CD4-positive, alpha-beta memory T cell (primary cell): Measurements from ENCODE around the gene EIF5A. TPM values are rescaled to one million over a fixed set of nuclear protein-coding genes. Genes with fewer than 3 reads are reported as not detected.
"Not testable (repeated sequence)": the region's sequence is repeated elsewhere in the genome, so short reads cannot be mapped to it uniquely, and the experiment has no call there.

ENCODE experiments used
- CTCF ChIA-PET: fragments of 350-600 bp; sonication (Branson Sonifier 250); formaldehyde crosslinking; loops from one replicate; lab custom pipeline; 2021; ENCODE audit warnings: inconsistent platforms; ENCODE audit not compliant: partially characterized antibody; lab: Charles Lee
- POLR2A ChIA-PET: fragments of 350-600 bp; sonication (Branson Sonifier 250); formaldehyde crosslinking; loops from one replicate; lab custom pipeline; 2021; ENCODE audit not compliant: partially characterized antibody; lab: Charles Lee
- DNase-seq, 5 donors: peaks; one replicate each; pipeline versions ENCODE4 v3.0.0 to v3.0.0-alpha.2; 2020 to 2022; ENCODE audit warnings: mixed read lengths in 1 of 5
- H3K27ac ChIP-seq: one replicate; pipeline ENCODE4 v1.7.0; 2013; ENCODE audit warnings: low read depth, low read length
- H3K27me3 ChIP-seq: 2 replicates; pipeline ENCODE4 v1.7.0; 2013; ENCODE audit warnings: mild to moderate bottlenecking, low read length, moderate library complexity; ENCODE audit not compliant: insufficient read depth
- H3K36me3 ChIP-seq: 2 replicates; pipeline ENCODE4 v1.7.0; 2013; ENCODE audit warnings: mild to moderate bottlenecking, low read length, moderate library complexity; ENCODE audit not compliant: insufficient read depth
- H3K4me1 ChIP-seq: 2 replicates; pipeline ENCODE4 v1.7.0; 2013; ENCODE audit warnings: mild to moderate bottlenecking, low read length, moderate library complexity; ENCODE audit not compliant: insufficient read depth
- H3K4me3 ChIP-seq, 2 donors: one replicate each; pipeline ENCODE4 v1.7.0; 2013; ENCODE audit warnings: low read length in 2 of 2, mild to moderate bottlenecking in 1 of 2
- H3K9me3 ChIP-seq, 2 donors: one replicate each; pipeline ENCODE4 v1.7.0; 2013; ENCODE audit warnings: low read length in 2 of 2, control low read depth in 1 of 2; ENCODE audit not compliant: control insufficient read depth in 1 of 2
- H3K27ac Mint-ChIP-seq, 7 donors: one replicate each; pipeline ENCODE4 v1.8.0; 2020 to 2021; ENCODE audit warnings: mixed read lengths in 7 of 7, mild to moderate bottlenecking in 6 of 7, inconsistent platforms in 3 of 7, moderate library complexity in 3 of 7
- H3K27me3 Mint-ChIP-seq, 2 donors: one replicate each; pipeline ENCODE4 v1.8.0; 2020 to 2021; ENCODE audit warnings: mixed read lengths in 2 of 2
- H3K36me3 Mint-ChIP-seq, 2 donors: one replicate each; pipeline ENCODE4 v1.8.0; 2020 to 2021; ENCODE audit warnings: mixed read lengths in 2 of 2, inconsistent platforms in 1 of 2, mild to moderate bottlenecking in 1 of 2
- H3K4me1 Mint-ChIP-seq, 4 donors: one replicate each; pipeline ENCODE4 v1.8.0; 2020 to 2021; ENCODE audit warnings: mixed read lengths in 4 of 4, mild to moderate bottlenecking in 1 of 4
- H3K4me3 Mint-ChIP-seq, 8 donors: one replicate each; pipeline ENCODE4 v1.8.0; 2020 to 2021; ENCODE audit warnings: mixed read lengths in 8 of 8, mild to moderate bottlenecking in 7 of 8, moderate library complexity in 6 of 8, inconsistent platforms in 3 of 8
- H3K9me3 Mint-ChIP-seq, 8 donors: one replicate each; pipeline ENCODE4 v1.8.0; 2020 to 2021; ENCODE audit warnings: mixed read lengths in 8 of 8, mild to moderate bottlenecking in 5 of 8, inconsistent platforms in 3 of 8, moderate library complexity in 1 of 8
- intact Hi-C: fragments of 100-400 bp; cut with micrococcal nuclease; formaldehyde crosslinking; loops from one replicate; pipeline ENCODE4 v1.15.1; 2023
- polyA plus RNA-seq, 2 donors: library from polyadenylated mRNA; unstranded; fragments of 300-500 nt; fragmentation: Illumina TruSeq; gene quantifications; one replicate each; pipeline ENCODE4 v1.2.3, GENCODE V29; 2021
- total RNA-seq, 2 experiments: library from RNA; stranded (reverse); gene quantifications; one replicate each; pipeline ENCODE4 v1.2.3, GENCODE V29; 2021

The EIF5A gene
- total and polyA plus RNA-seq, 4 experiments from 2014 or later, result 230 to 850 (median 242) TPM

DNA sequence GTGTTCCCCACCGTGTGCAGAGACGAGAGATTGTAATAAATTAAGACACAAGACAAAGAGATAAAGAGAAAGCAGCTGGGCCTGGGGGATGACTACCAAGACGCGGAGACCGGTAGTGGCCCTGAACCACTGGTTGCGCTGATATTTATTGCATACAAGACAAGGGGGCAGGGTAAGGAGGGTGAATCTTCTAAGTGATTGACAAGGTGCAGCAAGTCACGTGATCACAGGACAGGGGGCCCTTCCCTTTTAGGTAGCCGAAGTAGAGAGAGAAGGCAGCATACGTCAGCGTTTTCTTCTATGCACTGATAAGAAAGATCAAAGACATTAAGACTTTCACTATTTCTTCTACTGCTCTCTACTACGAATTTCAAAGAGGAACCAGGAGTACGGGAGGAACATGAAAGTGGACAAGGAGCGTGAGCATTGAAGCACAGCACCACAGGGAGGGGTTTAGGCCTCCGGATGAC is 25.2 kb downstream of the EIF5A start:
- H3K4me3 Mint-ChIP-seq, result peak overlapping the region; percentile 61 to 79 (median 74)
- H3K9me3 Mint-ChIP-seq, H3K36me3 ChIP-seq, intact Hi-C loops, H3K27ac ChIP-seq, CTCF ChIA-PET, H3K27me3 ChIP-seq, H3K27me3 Mint-ChIP-seq, H3K9me3 ChIP-seq: not testable (repeated sequence)
- H3K4me1 ChIP-seq, result peaks cover 72% of the 10 kb centered on the region
- H3K4me3 ChIP-seq, result peak overlapping the region in 1 of 2 donors; percentile 22
- H3K36me3 Mint-ChIP-seq, result peaks cover 5 to 15% of the 10 kb centered on the region in 2 donors
- H3K27ac Mint-ChIP-seq, result peak overlapping the region; percentile 92 to 97 (median 94)
- peaks cover 43 to 80% (median 63%) of the 10 kb centered on the region in 4 donors for H3K4me1 Mint-ChIP-seq
- peak; percentile 55 to 86 (median 71) for DNase-seq
- POLR2A ChIA-PET, result interaction anchor here (1.1 to 7.4 kb wide), 3 partner anchors 11 to 98 kb away, joined by 3 to 187 read pairs (median 4); partner anchors contain the start of genes DVL2 and GPS2

DNA sequence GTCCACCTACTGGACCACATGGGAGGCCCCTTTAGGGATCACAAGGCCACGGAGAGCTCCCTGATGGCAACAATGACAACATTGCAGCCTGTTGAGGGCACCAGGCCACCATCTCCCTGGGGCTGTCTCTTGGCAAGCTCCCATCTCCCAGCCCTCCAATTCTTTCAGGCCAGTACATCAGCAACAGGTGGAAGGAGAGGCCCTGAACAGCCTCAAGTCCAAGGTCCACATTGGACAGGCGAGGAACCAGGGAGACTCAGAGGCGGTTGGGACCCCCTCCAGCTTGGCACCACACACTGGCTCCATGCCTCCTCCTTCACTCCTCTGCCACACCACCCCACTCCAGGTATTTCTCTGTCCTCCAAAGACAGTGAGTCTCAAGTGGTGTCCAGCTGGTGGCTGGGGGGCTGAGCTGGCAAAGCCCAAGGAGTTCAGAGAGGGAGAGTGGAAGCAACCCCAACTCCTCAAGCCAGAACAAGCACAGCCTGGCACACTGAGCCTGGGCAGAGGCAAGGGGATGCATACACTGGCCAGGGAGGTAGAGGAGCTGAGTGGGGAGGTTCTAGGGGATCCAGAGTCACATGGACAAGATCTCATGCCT is 27.6 kb downstream of the EIF5A start:
- POLR2A ChIA-PET, result interaction anchor here (0.6 to 7.4 kb wide), 15 partner anchors 13 to 252 kb away, joined by 3 to 187 read pairs (median 11); partner anchors contain the start of genes ACADVL, DLG4, GABARAP and GPS2
- H3K27ac ChIP-seq, result no peak overlapping the region
- H3K4me3 ChIP-seq, result no peak overlapping the region
- peak in 1 of 5 donors; percentile 27 for DNase-seq
- Mint-ChIP-seq H3K4me3 (peak overlapping the region; percentile 59 to 99 (median 80)), H3K9me3 (no peaks in the 10 kb centered on the region), H3K27ac (peak overlapping the region in 6 of 7 donors; percentile 85 to 99 (median 94)), H3K4me1 (peaks cover 38 to 77% (median 57%) of the 10 kb centered on the region in 4 donors), H3K36me3 (peaks cover 14 to 20% of the 10 kb centered on the region in 2 donors), H3K27me3 (no peaks in the 10 kb centered on the region)
- no peaks in the 10 kb centered on the region for H3K27me3 ChIP-seq
- CTCF ChIA-PET, result interaction anchor here (1.0 to 5.8 kb wide), 15 partner anchors 10 to 289 kb away, joined by 3 to 115 read pairs (median 8); partner anchors contain the start of genes GPS2, TMEM102 and TMEM95
- intact Hi-C loops, result no loop called here
- H3K36me3 ChIP-seq, result peaks cover 6% of the 10 kb centered on the region
- no peaks in the 10 kb centered on the region for H3K9me3 ChIP-seq
- H3K4me1 ChIP-seq, result peaks cover 86% of the 10 kb centered on the region

DNA sequence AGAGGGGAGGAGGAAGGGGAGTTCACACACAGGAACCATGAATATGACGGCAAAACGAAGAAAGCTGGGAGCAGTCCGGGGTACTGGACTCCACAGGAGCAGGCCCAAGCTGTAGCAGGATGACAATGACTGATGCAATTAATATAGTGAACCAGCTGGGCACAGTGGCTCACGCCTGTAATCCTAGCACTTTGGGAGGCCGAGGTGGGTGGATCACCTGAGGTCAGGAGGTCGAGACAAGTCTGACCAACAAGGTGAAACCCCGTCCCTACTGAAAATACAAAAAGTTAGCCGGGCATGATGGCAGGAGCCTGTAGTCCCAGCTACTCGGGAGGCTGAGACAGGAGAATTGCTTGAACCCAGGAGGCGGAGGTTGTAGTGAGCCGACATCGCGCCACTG is 28.3 kb downstream of the EIF5A start:
- Histone ChIP-seq H3K4me1 (peaks cover 80% of the 10 kb centered on the region), H3K27ac (peak overlapping the region; percentile 74)
- ChIA-PET CTCF (interaction anchor here (0.6 to 5.8 kb wide), 24 partner anchors 10 to 783 kb away, joined by 3 to 115 read pairs (median 5); partner anchors contain the start of genes GPS2, TMEM102, TMEM95 and TP53), POLR2A (interaction anchor here (0.6 to 7.4 kb wide), 30 partner anchors 11 to 351 kb away, joined by 3 to 187 read pairs (median 10); partner anchors contain the start of genes ACADVL, CTDNEP1, DLG4 and DVL2)
- H3K27ac Mint-ChIP-seq, result peak overlapping the region; percentile 89 to 99 (median 97)
- not testable (repeated sequence) for H3K4me3 ChIP-seq, DNase-seq, H3K27me3 ChIP-seq, H3K27me3 Mint-ChIP-seq, H3K9me3 ChIP-seq, H3K9me3 Mint-ChIP-seq, H3K36me3 ChIP-seq
- peak overlapping the region; percentile 59 to 99 (median 94) for H3K4me3 Mint-ChIP-seq
- peaks cover 18 to 25% of the 10 kb centered on the region in 2 donors for H3K36me3 Mint-ChIP-seq
- intact Hi-C loops, result loop anchor here (1.0 to 2.0 kb wide), 4 partner anchors 11 to 69 kb away; partner anchors contain the start of gene TMEM256
- H3K4me1 Mint-ChIP-seq, result peaks cover 38 to 76% (median 57%) of the 10 kb centered on the region in 4 donors

DNA sequence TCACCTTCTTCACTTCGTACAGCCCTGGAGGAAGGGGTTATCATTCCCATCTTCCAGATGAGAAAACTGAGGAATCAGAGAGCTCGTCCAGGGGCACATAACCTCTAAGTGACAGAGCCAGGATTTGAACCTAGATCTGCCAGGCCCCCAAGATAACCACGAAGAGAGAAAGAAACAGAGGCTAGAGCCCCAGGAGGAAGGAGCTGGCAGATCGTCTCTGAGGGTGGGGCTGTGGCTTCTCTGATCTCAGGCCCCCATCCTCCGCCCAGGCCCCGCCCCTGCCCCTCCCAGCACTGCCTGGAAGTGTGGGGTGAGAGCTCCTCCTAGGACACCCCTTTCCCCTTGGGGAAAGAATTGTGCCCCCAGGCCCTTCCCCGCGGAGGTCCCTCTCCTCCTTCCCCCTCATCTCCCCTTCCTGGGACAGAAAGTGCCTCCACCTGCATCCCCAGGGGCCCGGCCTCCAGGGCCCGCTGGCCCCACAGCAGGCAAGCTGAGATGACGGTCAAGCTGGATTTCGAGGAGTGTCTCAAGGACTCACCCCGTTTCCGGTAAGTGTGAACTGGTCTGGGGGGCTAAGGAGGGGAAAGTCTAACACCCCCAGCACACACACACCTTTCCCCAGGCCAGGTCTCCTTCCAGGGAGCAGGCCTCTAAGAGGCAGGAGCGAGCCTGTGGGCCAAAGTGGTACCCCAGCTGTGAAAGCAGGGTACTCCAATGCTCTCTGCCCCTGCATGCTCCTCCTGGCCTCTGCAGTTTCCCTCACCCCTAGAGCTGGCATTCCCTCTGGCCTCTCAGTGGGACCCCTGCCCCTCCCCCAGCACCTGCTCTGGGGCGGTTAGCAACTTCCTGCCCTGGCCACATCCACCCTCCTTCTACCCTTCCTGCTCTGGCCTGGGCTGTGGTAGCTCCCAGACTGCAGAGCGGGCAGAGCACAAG is 29.1 kb downstream of the EIF5A start, which contains the start of gene ACAP1:
TSS of gene ACAP1 (plus strand) at position 290 of the 936 bp plus-strand sequence. CDS start at position 496, 206 bp downstream.
- Mint-ChIP-seq H3K4me3 (peak within 1 kb of the TSS; percentile 88 to 99 (median 98)), H3K4me1 (peaks cover 38 to 75% (median 56%) of the 10 kb centered on the region in 4 donors), H3K27me3 (no peaks in the 10 kb centered on the region), H3K27ac (peak within 1 kb of the TSS; percentile 89 to 99 (median 97)), H3K36me3 (peaks cover 21 to 29% of the 10 kb centered on the region in 2 donors), H3K9me3 (peaks cover 0 to under 1% (median 0%) of the 10 kb centered on the region in 8 donors)
- Histone ChIP-seq H3K9me3 (no peaks in the 10 kb centered on the region), H3K36me3 (peaks cover 15% of the 10 kb centered on the region), H3K4me1 (peaks cover 81% of the 10 kb centered on the region), H3K27me3 (no peaks in the 10 kb centered on the region), H3K4me3 (peak within 1 kb of the TSS; percentile 94 to 98), H3K27ac (peak within 1 kb of the TSS; percentile 74)
- DNase-seq, result peak; percentile 78 to 90 (median 81)
- intact Hi-C loops, result loop anchor here (1.0 to 2.0 kb wide), 5 partner anchors 7 to 68 kb away; partner anchors contain the start of genes NEURL4 and TMEM256
- POLR2A ChIA-PET, result interaction anchor here (0.6 to 7.4 kb wide), 40 partner anchors 8 to 508 kb away, joined by 3 to 187 read pairs (median 6); partner anchors contain the start of genes ACADVL, CTDNEP1, DLG4 and DVL2
- CTCF ChIA-PET, result interaction anchor here (0.6 to 5.8 kb wide), 28 partner anchors 9 to 783 kb away, joined by 3 to 115 read pairs (median 5); partner anchors contain the start of genes GPS2, PHF23, TMEM102 and TMEM95

DNA sequence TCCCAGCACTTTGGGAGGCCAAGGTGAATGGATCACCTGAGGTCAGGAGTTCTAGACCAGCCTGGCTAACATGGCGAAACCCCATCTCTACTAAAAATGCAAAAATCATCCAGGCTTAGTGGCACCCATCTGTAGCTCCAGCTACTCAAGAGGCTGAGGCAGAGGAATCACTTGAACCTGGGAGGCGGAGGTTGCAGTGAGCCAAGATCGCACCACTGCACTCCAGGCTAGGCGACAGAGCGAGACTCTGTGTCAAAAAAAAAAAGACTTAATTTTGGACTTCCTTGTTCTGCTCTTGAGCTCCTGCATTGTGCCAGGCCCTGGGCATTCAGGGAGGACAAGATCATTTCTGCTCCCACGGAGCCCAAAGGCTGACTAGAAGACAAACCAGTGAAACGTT is 30.2 kb downstream of the EIF5A start:
- ChIA-PET CTCF (interaction anchor here (0.9 to 5.8 kb wide), 13 partner anchors 8 to 782 kb away, joined by 3 to 115 read pairs (median 14); partner anchors contain the start of genes GPS2, PHF23, TMEM102 and TMEM95), POLR2A (interaction anchor here (0.6 to 7.4 kb wide), 24 partner anchors 9 to 378 kb away, joined by 3 to 187 read pairs (median 11); partner anchors contain the start of genes CTDNEP1, GPS2, KCTD11 and MPDU1)
- peaks cover 23 to 39% of the 10 kb centered on the region in 2 donors for H3K36me3 Mint-ChIP-seq
- peak overlapping the region; percentile 88 to 99 (median 98) for H3K4me3 Mint-ChIP-seq
- Histone ChIP-seq H3K36me3 (peaks cover 25% of the 10 kb centered on the region), H3K4me3 (peak overlapping the region; percentile 94 to 98), H3K4me1 (peaks cover 75% of the 10 kb centered on the region), H3K27ac (peak overlapping the region; percentile 74)
- H3K27ac Mint-ChIP-seq, result peak overlapping the region; percentile 89 to 99 (median 97)
- not testable (repeated sequence) for H3K27me3 ChIP-seq, H3K9me3 ChIP-seq, DNase-seq, H3K9me3 Mint-ChIP-seq, H3K27me3 Mint-ChIP-seq
- intact Hi-C loops, result loop anchor here (1.0 to 2.0 kb wide), 2 partner anchors 8 to 29 kb away; partner anchors contain the start of gene NEURL4
- peaks cover 32 to 69% (median 50%) of the 10 kb centered on the region in 4 donors for H3K4me1 Mint-ChIP-seq

DNA sequence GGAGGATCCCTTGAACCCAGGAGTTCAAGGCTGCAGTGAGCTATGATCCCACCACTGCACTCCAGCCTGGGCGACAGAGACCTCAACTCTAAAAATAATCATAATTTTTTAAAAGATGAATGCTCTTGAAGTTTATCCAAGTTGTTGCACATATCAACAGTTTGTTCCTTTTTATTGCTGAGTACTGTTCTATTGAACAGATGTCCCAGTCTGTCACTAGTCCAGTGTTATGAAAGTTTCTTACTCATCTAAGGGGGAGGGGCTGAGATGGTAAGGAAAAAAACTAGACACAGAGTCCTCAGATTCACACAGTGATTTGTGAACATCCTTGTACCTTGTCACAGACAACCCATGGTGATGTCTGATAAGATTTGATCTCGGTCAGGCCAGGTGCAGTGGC is 32.8 kb downstream of the EIF5A start:
- POLR2A ChIA-PET, result interaction anchor here (4.3 to 7.0 kb wide), 4 partner anchors 8 to 44 kb away, joined by 22 to 146 read pairs (median 45); partner anchors contain the start of gene NEURL4
- Mint-ChIP-seq H3K36me3 (peaks cover 32 to 56% of the 10 kb centered on the region in 2 donors), H3K27ac (peak overlapping the region in 3 of 7 donors; percentile 48 to 83 (median 76)), H3K4me1 (peaks cover 29 to 51% (median 41%) of the 10 kb centered on the region in 4 donors), H3K4me3 (peak overlapping the region in 1 of 8 donors; percentile 33), H3K27me3 (no peaks in the 10 kb centered on the region), H3K9me3 (peaks cover 0 to 2% (median 0%) of the 10 kb centered on the region in 8 donors)
- Histone ChIP-seq H3K27me3 (no peaks in the 10 kb centered on the region), H3K9me3 (no peaks in the 10 kb centered on the region), H3K4me3 (no peak overlapping the region), H3K27ac (no peak overlapping the region), H3K4me1 (peaks cover 52% of the 10 kb centered on the region), H3K36me3 (peaks cover 49% of the 10 kb centered on the region)
- no peak for DNase-seq
- CTCF ChIA-PET, result interaction anchor here (1.1 to 5.8 kb wide), 4 partner anchors 10 to 125 kb away, joined by 3 to 58 read pairs (median 4); no protein-coding TSS in a partner anchor
- intact Hi-C loops, result no loop called here
